CD8-positive, alpha-beta memory T cell (primary cell): ENCODE measurements around the gene TMEM25. TPM values are rescaled to one million over a fixed set of nuclear protein-coding genes. Genes with fewer than 3 reads are reported as not detected.
A peak's percentile ranks its signal among the peaks of the same experiment; 100 is the strongest.
"Not testable (repeated sequence)": the region's sequence is repeated elsewhere in the genome, so short reads cannot be mapped to it uniquely, and the experiment has no call there.

Source experiments
- CTCF ChIA-PET: fragments of 350-600 bp; sonication (Branson Sonifier 250); formaldehyde crosslinking; loops from one replicate; lab custom pipeline; 2021; ENCODE audit warnings: antibody characterized with exemption; lab: Charles Lee
- POLR2A ChIA-PET: fragments of 350-600 bp; sonication (Branson Sonifier 250); formaldehyde crosslinking; loops from one replicate; lab custom pipeline; 2021; ENCODE audit warnings: antibody characterized with exemption; lab: Charles Lee
- DNase-seq, 5 donors: peaks; one replicate each; pipeline versions ENCODE4 v3.0.0 to v3.0.0-alpha.2; 2020 to 2022; ENCODE audit warnings: mixed read lengths in 1 of 5
- H3K27ac ChIP-seq: one replicate; pipeline ENCODE4 v1.7.0; 2013; ENCODE audit warnings: low read depth, mild to moderate bottlenecking, low read length, moderate library complexity
- H3K27me3 ChIP-seq: 2 replicates; pipeline ENCODE4 v1.7.0; 2013; ENCODE audit warnings: low read length, mild to moderate bottlenecking; ENCODE audit not compliant: insufficient read depth, poor library complexity, severe bottlenecking
- H3K36me3 ChIP-seq: 2 replicates; pipeline ENCODE4 v1.7.0; 2013; ENCODE audit warnings: mild to moderate bottlenecking, low read length, moderate library complexity; ENCODE audit not compliant: insufficient read depth
- H3K4me1 ChIP-seq: 2 replicates; pipeline ENCODE4 v1.7.0; 2013; ENCODE audit warnings: mild to moderate bottlenecking, low read length, moderate library complexity; ENCODE audit not compliant: insufficient read depth
- H3K4me3 ChIP-seq: 2 replicates; pipeline ENCODE4 v1.7.0; 2013; ENCODE audit warnings: mild to moderate bottlenecking, low read length
- H3K9me3 ChIP-seq: 2 replicates; pipeline ENCODE4 v1.7.0; 2013; ENCODE audit warnings: mild to moderate bottlenecking, low read length
- H3K27ac Mint-ChIP-seq, 8 donors: one replicate each; pipeline ENCODE4 v1.8.0; 2020 to 2021; ENCODE audit warnings: mixed read lengths in 8 of 8, mild to moderate bottlenecking in 6 of 8, inconsistent platforms in 3 of 8, moderate library complexity in 3 of 8
- H3K27me3 Mint-ChIP-seq, 2 donors: one replicate each; pipeline ENCODE4 v1.8.0; 2020 to 2021; ENCODE audit warnings: mixed read lengths in 2 of 2, mild to moderate bottlenecking in 1 of 2, moderate library complexity in 1 of 2
- H3K36me3 Mint-ChIP-seq, 3 donors: one replicate each; pipeline ENCODE4 v1.8.0; 2020 to 2021; ENCODE audit warnings: mixed read lengths in 3 of 3, inconsistent platforms in 1 of 3, mild to moderate bottlenecking in 1 of 3
- H3K4me1 Mint-ChIP-seq, 3 donors: one replicate each; pipeline ENCODE4 v1.8.0; 2020 to 2021; ENCODE audit warnings: mixed read lengths in 3 of 3, inconsistent platforms in 1 of 3, mild to moderate bottlenecking in 1 of 3
- H3K4me3 Mint-ChIP-seq, 7 donors: one replicate each; pipeline ENCODE4 v1.8.0; 2020 to 2021; ENCODE audit warnings: mixed read lengths in 7 of 7, mild to moderate bottlenecking in 6 of 7, moderate library complexity in 4 of 7, inconsistent platforms in 2 of 7
- H3K9me3 Mint-ChIP-seq, 5 donors: one replicate each; pipeline ENCODE4 v1.8.0; 2020 to 2022; ENCODE audit warnings: mixed read lengths in 5 of 5, mild to moderate bottlenecking in 3 of 5, moderate library complexity in 2 of 5, inconsistent platforms in 1 of 5
- polyA plus RNA-seq: library from polyadenylated mRNA; unstranded; fragments of 300-500 nt; fragmentation: Illumina TruSeq; gene quantifications from one replicate; pipeline ENCODE4 v1.2.3, GENCODE V29; 2021
- total RNA-seq, 2 experiments: library from RNA; stranded (reverse); gene quantifications; one replicate each; pipeline ENCODE4 v1.2.3, GENCODE V29; 2021

Gene TMEM25
- total and polyA plus RNA-seq, 3 experiments from 2014 or later = 7.0 to 12.1 (median 8.3) TPM

GRCh38 chr11:118572061-118572980, 41.3 kb downstream of the TMEM25 start, which contains the start of gene ARCN1:
Gene ARCN1 (plus strand): TSS chr11:118572409. CDS start chr11:118572548, 139 bp downstream.
- no peaks in the 10 kb centered on the region for H3K27me3 ChIP-seq
- no peaks in the 10 kb centered on the region for H3K9me3 Mint-ChIP-seq
- peak within 1 kb of the TSS; percentile 87 to 99 (median 96) for H3K4me3 Mint-ChIP-seq
- H3K4me1 Mint-ChIP-seq = peaks cover 46 to 55% (median 53%) of the 10 kb centered on the region in 3 donors
- H3K36me3 ChIP-seq = no peaks in the 10 kb centered on the region
- no peaks in the 10 kb centered on the region for H3K27me3 Mint-ChIP-seq
- ChIA-PET POLR2A (interaction anchor here (0.8 to 1.5 kb wide), 5 partner anchors 35 to 304 kb away, joined by 3 to 9 read pairs (median 4); partner anchors contain the start of genes DDX6, PHLDB1 and TMEM25), CTCF (interaction anchor here (1.0 to 1.5 kb wide), 4 partner anchors 11 to 39 kb away, joined by 3 to 4 read pairs (median 3); partner anchors contain the start of gene PHLDB1)
- H3K4me1 ChIP-seq = peaks cover 43% of the 10 kb centered on the region
- H3K36me3 Mint-ChIP-seq = peaks cover 0 to 32% (median 0%) of the 10 kb centered on the region in 3 donors
- no peaks in the 10 kb centered on the region for H3K9me3 ChIP-seq
- DNase-seq = peak; percentile 69 to 88 (median 78)
- H3K4me3 ChIP-seq = peak within 1 kb of the TSS; percentile 83
- peak within 1 kb of the TSS; percentile 89 to 99 (median 98) for H3K27ac Mint-ChIP-seq
- peak within 1 kb of the TSS; percentile 98 for H3K27ac ChIP-seq

- Histone ChIP-seq H3K27me3 (no peaks in the 10 kb centered on the region), H3K27ac (peak overlapping the region; percentile 98), H3K4me3 (peak overlapping the region; percentile 83), H3K4me1 (peaks cover 47% of the 10 kb centered on the region), H3K9me3 (no peaks in the 10 kb centered on the region), H3K36me3 (no peaks in the 10 kb centered on the region)
- ChIA-PET POLR2A (interaction anchor here (0.6 to 1.5 kb wide), 4 partner anchors 34 to 217 kb away, joined by 3 to 9 read pairs (median 4); partner anchors contain the start of genes DDX6, PHLDB1 and TMEM25), CTCF (interaction anchor here (0.7 to 1.5 kb wide), 3 partner anchors 34 to 54 kb away, joined by 3 read pairs; partner anchors contain the start of gene PHLDB1)
- peaks cover 0 to 37% (median 0%) of the 10 kb centered on the region in 3 donors for H3K36me3 Mint-ChIP-seq
- H3K9me3 Mint-ChIP-seq = no peaks in the 10 kb centered on the region
- peak overlapping the region; percentile 89 to 99 (median 98) for H3K27ac Mint-ChIP-seq
- peaks cover 50 to 61% (median 58%) of the 10 kb centered on the region in 3 donors for H3K4me1 Mint-ChIP-seq
- peak overlapping the region; percentile 87 to 99 (median 96) for H3K4me3 Mint-ChIP-seq
- H3K27me3 Mint-ChIP-seq = no peaks in the 10 kb centered on the region
- DNase-seq = peak in 3 of 5 donors; percentile 9 to 32 (median 22)
Observed at GRCh38 chr11:118572981-118573550, 42.1 kb downstream of the TMEM25 start.

- CTCF ChIA-PET = no interaction called here
Observed at GRCh38 chr11:118574636-118575035, 43.6 kb downstream of the TMEM25 start.

GRCh38 chr11:118577995-118578394, 47.0 kb downstream of the TMEM25 start:
- H3K4me3 ChIP-seq, POLR2A ChIA-PET, H3K9me3 ChIP-seq, H3K27me3 Mint-ChIP-seq, H3K4me3 Mint-ChIP-seq, H3K27me3 ChIP-seq, H3K9me3 Mint-ChIP-seq, H3K27ac ChIP-seq, DNase-seq: not testable (repeated sequence)
- Histone ChIP-seq H3K4me1 (peaks cover 43% of the 10 kb centered on the region), H3K36me3 (peaks cover 14% of the 10 kb centered on the region)
- Mint-ChIP-seq H3K4me1 (peaks cover 52 to 74% (median 60%) of the 10 kb centered on the region in 3 donors), H3K36me3 (peaks cover 3 to 51% (median 7%) of the 10 kb centered on the region in 3 donors), H3K27ac (peak overlapping the region in 1 of 8 donors; percentile 39)
- CTCF ChIA-PET = interaction anchor here (1.0 to 1.3 kb wide), 2 partner anchors 9 to 17 kb away, joined by 3 to 6 read pairs; no protein-coding TSS in a partner anchor

More at GRCh38 chr11:118574636-118575035, 43.6 kb downstream of the TMEM25 start:
- Histone ChIP-seq H3K27ac (no peak overlapping the region), H3K36me3 (no peaks in the 10 kb centered on the region), H3K27me3 (no peaks in the 10 kb centered on the region), H3K4me3 (no peak overlapping the region), H3K9me3 (no peaks in the 10 kb centered on the region), H3K4me1 (peaks cover 47% of the 10 kb centered on the region)
- H3K4me1 Mint-ChIP-seq = peaks cover 58 to 73% (median 68%) of the 10 kb centered on the region in 3 donors
- no peaks in the 10 kb centered on the region for H3K27me3 Mint-ChIP-seq
- peak overlapping the region; percentile 50 to 85 (median 72) for H3K4me3 Mint-ChIP-seq
- H3K36me3 Mint-ChIP-seq = peaks cover 0 to 45% (median 2%) of the 10 kb centered on the region in 3 donors
- POLR2A ChIA-PET = no interaction called here
- peak overlapping the region in 5 of 8 donors; percentile 12 to 78 (median 64) for H3K27ac Mint-ChIP-seq
- H3K9me3 Mint-ChIP-seq = no peaks in the 10 kb centered on the region
- no peak for DNase-seq

GRCh38 chr11:118581057-118581456, 50.1 kb downstream of the TMEM25 start:
- H3K27me3 ChIP-seq = no peaks in the 10 kb centered on the region
- no peaks in the 10 kb centered on the region for H3K9me3 Mint-ChIP-seq
- H3K4me1 ChIP-seq = peaks cover 16% of the 10 kb centered on the region
- no peak overlapping the region for H3K4me3 ChIP-seq
- H3K4me1 Mint-ChIP-seq = peaks cover 25 to 51% (median 31%) of the 10 kb centered on the region in 3 donors
- no peak overlapping the region for H3K4me3 Mint-ChIP-seq
- ChIA-PET POLR2A (no interaction called here), CTCF (no interaction called here)
- peak overlapping the region in 1 of 8 donors; percentile 60 for H3K27ac Mint-ChIP-seq
- no peaks in the 10 kb centered on the region for H3K27me3 Mint-ChIP-seq
- no peak for DNase-seq
- peaks cover 3 to 64% (median 24%) of the 10 kb centered on the region in 3 donors for H3K36me3 Mint-ChIP-seq
- no peak overlapping the region for H3K27ac ChIP-seq
- H3K36me3 ChIP-seq = peaks cover 41% of the 10 kb centered on the region
- H3K9me3 ChIP-seq = no peaks in the 10 kb centered on the region

Other genes with a start within 250 kb of the TMEM25 start
- 100 to 1,000 TPM; 534 to 541 TPM for gene CD3E, start 226.5 kb upstream of the TMEM25 start, total RNA-seq
- gene CD3E, start 226.5 kb upstream of the TMEM25 start, polyA plus RNA-seq = 1,158 TPM
- 100 to 1,000 TPM; 426 to 438 TPM for gene CD3D, start 188.5 kb upstream of the TMEM25 start, total RNA-seq
- 1,253 TPM for gene CD3D, start 188.5 kb upstream of the TMEM25 start, polyA plus RNA-seq
- gene CD3G, start 186.8 kb upstream of the TMEM25 start, total RNA-seq = 100 to 1,000 TPM; 167 to 170 TPM
- 414 TPM for gene CD3G, start 186.8 kb upstream of the TMEM25 start, polyA plus RNA-seq
- 10 to 100 TPM; 55.9 to 56.8 TPM for gene UBE4A, start 171.6 kb upstream of the TMEM25 start, total RNA-seq
- gene UBE4A, start 171.6 kb upstream of the TMEM25 start, polyA plus RNA-seq = 27.8 TPM
- gene ATP5MG, start 129.6 kb upstream of the TMEM25 start, total RNA-seq = 100 to 1,000 TPM; 277 to 280 TPM
- 632 TPM for gene ATP5MG, start 129.6 kb upstream of the TMEM25 start, polyA plus RNA-seq
- gene KMT2A, start 94.7 kb upstream of the TMEM25 start, total RNA-seq = 10 to 100 TPM; 80.0 to 80.6 TPM
- 40.5 TPM for gene KMT2A, start 94.7 kb upstream of the TMEM25 start, polyA plus RNA-seq
- under 1 TPM; 0.44 to 0.59 TPM for gene TTC36, start 3.7 kb upstream of the TMEM25 start, total RNA-seq
- not detected for gene TTC36, start 3.7 kb upstream of the TMEM25 start, polyA plus RNA-seq
- 10 to 100 TPM; 29.5 to 30.1 TPM for gene IFT46, start 34.7 kb downstream of the TMEM25 start, total RNA-seq
- gene IFT46, start 34.7 kb downstream of the TMEM25 start, polyA plus RNA-seq = 7.4 TPM
- 100 to 1,000 TPM; 149 to 154 TPM for gene ARCN1, start 41.2 kb downstream of the TMEM25 start, total RNA-seq
- 148 TPM for gene ARCN1, start 41.2 kb downstream of the TMEM25 start, polyA plus RNA-seq
- gene PHLDB1, start 76.4 kb downstream of the TMEM25 start, total RNA-seq = 1 to 10 TPM; 1.9 to 2.4 TPM
- gene PHLDB1, start 76.4 kb downstream of the TMEM25 start, polyA plus RNA-seq = 0.82 TPM
- not detected for gene TREH, start 148.5 kb downstream of the TMEM25 start, total RNA-seq
- not detected for gene TREH, start 148.5 kb downstream of the TMEM25 start, polyA plus RNA-seq